ENCODE results near the gene TTC27.

The TTC27 gene

GRCh38 chr2:32851777-32852439 lies 224.1 kb downstream of the TTC27 start:
- H3K4me3 ChIP-seq (ENCODE audit: low read depth, low read length): no peak overlapping the region
- in situ Hi-C loops (cut with HindIII; ENCODE audit: low sequenced_read_pairs): no loop called here
- TF ChIP-seq CTCF (IDR thresholded peaks at IDR 0.05; ENCODE audit: low read depth, low read length): no peak
- DNase-seq (ENCODE audit: low read depth, low spot score): no peak

GRCh38 chr2:32852856-32853255 lies 225.0 kb downstream of the TTC27 start:
- in situ Hi-C loops (cut with HindIII; ENCODE audit: low sequenced_read_pairs): no loop called here
- no peak for DNase-seq (ENCODE audit: low read depth, low spot score)
- TF ChIP-seq CTCF (IDR thresholded peaks at IDR 0.05; ENCODE audit: low read depth, low read length): no peak
- H3K4me3 ChIP-seq (ENCODE audit: low read depth, low read length): no peak overlapping the region

- DNase-seq (ENCODE audit: low read depth, low spot score): no peak
- H3K4me3 ChIP-seq (ENCODE audit: low read depth, low read length): no peak overlapping the region
- no peak for TF ChIP-seq CTCF (IDR thresholded peaks at IDR 0.05; ENCODE audit: low read depth, low read length)
- in situ Hi-C loops (cut with HindIII; ENCODE audit: low sequenced_read_pairs): no loop called here
Measured at GRCh38 chr2:32856891-32857290, 229.0 kb downstream of the TTC27 start.

- in situ Hi-C loops (cut with HindIII; ENCODE audit: low sequenced_read_pairs): no loop called here
- no peak overlapping the region for H3K4me3 ChIP-seq (ENCODE audit: low read depth, low read length)
- DNase-seq (ENCODE audit: low read depth, low spot score): no peak
- TF ChIP-seq CTCF (IDR thresholded peaks at IDR 0.05; ENCODE audit: low read depth, low read length): no peak
Measured at GRCh38 chr2:32858713-32859112, 230.9 kb downstream of the TTC27 start.

- H3K4me3 ChIP-seq (ENCODE audit: low read depth, low read length): no peak overlapping the region
- DNase-seq (ENCODE audit: low read depth, low spot score): no peak
- in situ Hi-C loops (cut with HindIII; ENCODE audit: low sequenced_read_pairs): no loop called here
- no peak for TF ChIP-seq CTCF (IDR thresholded peaks at IDR 0.05; ENCODE audit: low read depth, low read length)
Measured at GRCh38 chr2:32860385-32860784, 232.5 kb downstream of the TTC27 start.

GRCh38 chr2:32862269-32863055 lies 234.6 kb downstream of the TTC27 start:
- no peak overlapping the region for H3K4me3 ChIP-seq (ENCODE audit: low read depth, low read length)
- DNase-seq (ENCODE audit: low read depth, low spot score): no peak
- in situ Hi-C loops (cut with HindIII; ENCODE audit: low sequenced_read_pairs): no loop called here
- TF ChIP-seq CTCF (IDR thresholded peaks at IDR 0.05; ENCODE audit: low read depth, low read length): no peak

All from astrocyte of the spinal cord (primary cell).